Naive thymus-derived CD4-positive, alpha-beta T cell (primary cell): Measurements from ENCODE around the gene MVK. TPM values are rescaled to one million over a fixed set of nuclear protein-coding genes. Genes with fewer than 3 reads are reported as not detected.
A peak's percentile ranks its signal among the peaks of the same experiment; 100 is the strongest.

Source experiments
- ATAC-seq: fragments of 150-1000 bp; cut with Tn5 transposase; 2 replicates; pipeline ENCODE4 v1.10.0; 2021; ENCODE audit warnings: mild to moderate bottlenecking, moderate library complexity
- CTCF ChIA-PET: fragments of 350-600 bp; sonication (Branson Sonifier 250); formaldehyde crosslinking; loops from one replicate; lab custom pipeline; 2021; ENCODE audit warnings: antibody characterized with exemption; lab: Charles Lee
- POLR2A ChIA-PET: fragments of 350-600 bp; sonication (Branson Sonifier 250); formaldehyde crosslinking; loops from one replicate; lab custom pipeline; 2021; ENCODE audit warnings: antibody characterized with exemption, inconsistent platforms; lab: Charles Lee
- DNase-seq, 9 donors: peaks; one replicate each; pipeline versions ENCODE4 v3.0.0 to v3.0.0-alpha.2; 2020 to 2022; ENCODE audit warnings: mixed read lengths in 1 of 9
- H3K27ac ChIP-seq: one replicate; pipeline ENCODE4 v1.7.0; 2013; ENCODE audit warnings: mild to moderate bottlenecking, low read depth, low read length, moderate library complexity
- H3K27me3 ChIP-seq, 2 donors: one replicate each; pipeline ENCODE4 v1.7.0; 2013; ENCODE audit warnings: low read length in 2 of 2, mild to moderate bottlenecking in 2 of 2, moderate library complexity in 2 of 2; ENCODE audit not compliant: control insufficient read depth in 2 of 2, insufficient read depth in 2 of 2
- H3K36me3 ChIP-seq, 3 experiments: 1 replicate in 2 of 3; 2 replicates in 1 of 3; pipeline ENCODE4 v1.7.0; 2013; ENCODE audit warnings: low read length in 3 of 3, mild to moderate bottlenecking in 3 of 3, moderate library complexity in 1 of 3; ENCODE audit not compliant: insufficient read depth in 3 of 3, control insufficient read depth in 2 of 3
- H3K4me1 ChIP-seq, 2 donors: one replicate each; pipeline ENCODE4 v1.7.0; 2013; ENCODE audit warnings: low read length in 2 of 2, mild to moderate bottlenecking in 2 of 2, moderate library complexity in 1 of 2; ENCODE audit not compliant: control insufficient read depth in 2 of 2, insufficient read depth in 2 of 2
- H3K4me3 ChIP-seq: 2 replicates; pipeline ENCODE4 v1.7.0; 2013; ENCODE audit warnings: mild to moderate bottlenecking, low read length
- H3K9me3 ChIP-seq, 3 experiments: 1 replicate in 2 of 3; 2 replicates in 1 of 3; pipeline ENCODE4 v1.7.0; 2013; ENCODE audit warnings: low read length in 3 of 3; ENCODE audit not compliant: control insufficient read depth in 2 of 3
- H3K27ac Mint-ChIP-seq, 9 donors: one replicate each; pipeline ENCODE4 v1.8.0; 2020 to 2022; ENCODE audit warnings: mixed read lengths in 9 of 9, mild to moderate bottlenecking in 8 of 9, moderate library complexity in 5 of 9, inconsistent platforms in 2 of 9
- H3K27me3 Mint-ChIP-seq, 5 donors: one replicate each; pipeline ENCODE4 v1.8.0; 2021 to 2022; ENCODE audit warnings: mixed read lengths in 5 of 5, mild to moderate bottlenecking in 1 of 5
- H3K36me3 Mint-ChIP-seq, 5 donors: one replicate each; pipeline ENCODE4 v1.8.0; 2020 to 2022; ENCODE audit warnings: mixed read lengths in 5 of 5, mild to moderate bottlenecking in 3 of 5, inconsistent platforms in 1 of 5
- H3K4me1 Mint-ChIP-seq, 7 donors: one replicate each; pipeline ENCODE4 v1.8.0; 2020 to 2022; ENCODE audit warnings: mixed read lengths in 7 of 7, mild to moderate bottlenecking in 3 of 7, inconsistent platforms in 1 of 7
- H3K4me3 Mint-ChIP-seq, 10 donors: one replicate each; pipeline ENCODE4 v1.8.0; 2020 to 2022; ENCODE audit warnings: mild to moderate bottlenecking in 10 of 10, mixed read lengths in 10 of 10, moderate library complexity in 6 of 10, inconsistent platforms in 2 of 10
- H3K9me3 Mint-ChIP-seq, 11 donors: one replicate each; pipeline ENCODE4 v1.8.0; 2020 to 2022; ENCODE audit warnings: mixed read lengths in 11 of 11, mild to moderate bottlenecking in 4 of 11, inconsistent platforms in 1 of 11, moderate library complexity in 1 of 11
- intact Hi-C, 2 donors: fragments of 100-400 bp; cut with micrococcal nuclease; formaldehyde crosslinking; loops; one replicate each; pipeline ENCODE4 v1.15.1; 2023
- polyA plus RNA-seq, 2 donors: library from polyadenylated mRNA; unstranded; fragments of 300-500 nt; fragmentation: Illumina TruSeq; gene quantifications; one replicate each; pipeline ENCODE4 v1.2.3, GENCODE V29; 2021
- total RNA-seq, 6 experiments: library from RNA in 5 of 6; stranded (reverse) in 5 of 6; gene quantifications; 1 replicate in 5 of 6; 2 replicates in 1 of 6; pipeline ENCODE4 v1.2.3 and lab custom pipeline; 2021 to 2026

MVK gene
- total and polyA plus RNA-seq, 7 experiments from 2014 or later, result 1.7 to 14.8 (median 11.7) TPM

DNA sequence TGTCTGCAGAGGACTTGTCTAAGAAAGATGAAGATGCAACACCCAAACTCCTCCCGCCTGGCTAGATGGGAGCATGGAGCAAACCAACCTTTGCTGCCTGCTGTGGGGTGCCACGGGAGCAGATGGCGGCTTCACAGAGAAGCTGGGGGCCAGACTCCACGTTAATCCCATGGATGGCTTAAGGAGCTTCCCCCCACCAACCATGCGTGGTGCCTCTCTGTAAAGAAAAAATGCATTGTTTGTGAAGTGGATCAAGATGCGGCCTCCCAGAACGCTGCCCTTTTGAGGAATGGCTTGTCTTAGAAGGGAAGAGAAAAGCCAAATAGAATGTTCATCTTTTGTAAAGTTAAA lies 15.6 kb downstream of the MVK start:
- Histone ChIP-seq H3K27ac (no peak overlapping the region), H3K4me3 (no peak overlapping the region), H3K9me3 (no peaks in the 10 kb centered on the region), H3K27me3 (no peaks in the 10 kb centered on the region), H3K4me1 (no peaks in the 10 kb centered on the region), H3K36me3 (peaks cover 0 to 58% (median 7%) of the 10 kb centered on the region in 3 experiments)
- H3K4me1 Mint-ChIP-seq, result peaks cover 0 to 4% (median under 1%) of the 10 kb centered on the region in 7 donors
- H3K4me3 Mint-ChIP-seq, result no peak overlapping the region
- H3K9me3 Mint-ChIP-seq, result no peaks in the 10 kb centered on the region
- ChIA-PET CTCF (no interaction called here), POLR2A (no interaction called here)
- DNase-seq, result no peak
- intact Hi-C loops, result no loop called here
- H3K27ac Mint-ChIP-seq, result no peak overlapping the region
- no peak for ATAC-seq
- H3K36me3 Mint-ChIP-seq, result peaks cover 0 to 35% (median 4%) of the 10 kb centered on the region in 5 donors
- no peaks in the 10 kb centered on the region for H3K27me3 Mint-ChIP-seq

DNA sequence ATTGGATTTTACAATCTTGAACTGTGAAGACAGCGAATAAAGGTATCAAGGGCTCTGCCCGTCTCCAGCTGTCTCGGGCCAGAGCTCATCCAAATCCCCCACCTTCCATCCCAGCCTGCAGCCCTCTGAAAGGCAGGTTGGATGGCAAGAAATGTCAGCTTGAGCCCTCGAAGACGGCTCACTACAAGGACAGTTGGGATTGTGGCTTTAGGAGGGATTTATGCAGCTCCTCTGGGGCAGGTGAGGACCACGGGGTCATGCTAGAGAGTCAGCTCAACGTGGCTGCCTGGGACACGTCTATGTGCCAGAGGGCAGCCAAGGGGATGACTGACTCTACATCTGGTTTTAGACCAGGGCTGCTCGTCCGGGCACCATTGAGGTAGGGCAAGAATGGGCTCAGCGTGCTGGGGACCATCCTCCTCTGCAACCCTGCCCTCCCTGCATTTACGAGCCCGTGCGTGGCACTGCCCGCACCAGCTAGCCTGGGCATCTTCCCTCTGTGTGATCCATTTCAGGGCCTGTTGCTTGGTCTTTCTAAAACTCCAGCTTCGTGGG lies 16.2 kb downstream of the MVK start:
- Mint-ChIP-seq H3K36me3 (peaks cover 0 to 35% (median 4%) of the 10 kb centered on the region in 5 donors), H3K4me1 (peaks cover 0 to 10% (median 6%) of the 10 kb centered on the region in 7 donors), H3K27ac (no peak overlapping the region), H3K27me3 (no peaks in the 10 kb centered on the region), H3K4me3 (no peak overlapping the region), H3K9me3 (no peaks in the 10 kb centered on the region)
- ChIA-PET POLR2A (no interaction called here), CTCF (no interaction called here)
- Histone ChIP-seq H3K36me3 (peaks cover 0 to 56% (median 7%) of the 10 kb centered on the region in 3 experiments), H3K9me3 (no peaks in the 10 kb centered on the region), H3K27me3 (no peaks in the 10 kb centered on the region), H3K27ac (no peak overlapping the region), H3K4me3 (no peak overlapping the region), H3K4me1 (peaks cover 0 to 2% of the 10 kb centered on the region in 2 donors)
- intact Hi-C loops, result no loop called here
- ATAC-seq (no peak), DNase-seq (no peak)

- no peak overlapping the region for H3K4me3 ChIP-seq
- intact Hi-C loops, result no loop called here
- peaks cover 0 to 31% (median 4%) of the 10 kb centered on the region in 5 donors for H3K36me3 Mint-ChIP-seq
- H3K9me3 Mint-ChIP-seq, result no peaks in the 10 kb centered on the region
- no peak overlapping the region for H3K27ac Mint-ChIP-seq
- H3K36me3 ChIP-seq, result peaks cover 0 to 56% (median 7%) of the 10 kb centered on the region in 3 experiments
- H3K27ac ChIP-seq, result no peak overlapping the region
- ChIA-PET CTCF (no interaction called here), POLR2A (no interaction called here)
- ATAC-seq (no peak), DNase-seq (no peak)
- H3K4me1 Mint-ChIP-seq, result peaks cover 5 to 18% (median 14%) of the 10 kb centered on the region in 7 donors
- peaks cover 5% of the 10 kb centered on the region in 2 donors for H3K4me1 ChIP-seq
- no peaks in the 10 kb centered on the region for H3K27me3 ChIP-seq
- no peak overlapping the region for H3K4me3 Mint-ChIP-seq
- H3K9me3 ChIP-seq, result no peaks in the 10 kb centered on the region
- H3K27me3 Mint-ChIP-seq, result no peaks in the 10 kb centered on the region
These were observed 17.0 kb downstream of the MVK start for GRCh38 chr12:109590566-109590965.

DNA sequence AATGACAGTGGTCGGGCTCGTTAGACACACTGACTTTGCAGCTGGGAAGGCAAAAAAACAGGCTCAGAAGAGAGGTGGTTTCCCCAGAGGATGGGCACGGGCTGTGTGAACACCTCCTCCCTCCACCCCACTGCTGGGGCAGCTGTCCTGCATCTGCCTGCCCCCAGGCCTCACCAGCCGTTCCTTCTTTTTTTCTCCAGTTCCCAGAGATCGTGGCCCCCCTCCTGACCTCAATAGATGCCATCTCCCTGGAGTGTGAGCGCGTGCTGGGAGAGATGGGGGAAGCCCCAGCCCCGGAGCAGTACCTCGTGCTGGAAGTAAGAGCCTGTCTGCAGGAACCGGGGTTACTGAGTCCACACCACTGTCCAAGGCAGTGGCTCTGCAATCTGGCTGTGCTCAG lies 17.4 kb downstream of the MVK start:
- CTCF ChIA-PET, result no interaction called here
- POLR2A ChIA-PET, result no interaction called here

GRCh38 chr12:109592195-109592904 lies 18.8 kb downstream of the MVK start:
- no peak overlapping the region for H3K27ac Mint-ChIP-seq

More for the DNA sequence above, 17.4 kb downstream of the MVK start:
- intact Hi-C loops, result no loop called here
- Mint-ChIP-seq H3K4me3 (no peak overlapping the region), H3K9me3 (no peaks in the 10 kb centered on the region), H3K27ac (peak overlapping the region in 1 of 9 donors; percentile 77), H3K27me3 (no peaks in the 10 kb centered on the region), H3K4me1 (peaks cover 8 to 22% (median 17%) of the 10 kb centered on the region in 7 donors), H3K36me3 (peaks cover 0 to 31% (median 4%) of the 10 kb centered on the region in 5 donors)
- peaks cover 0 to 56% (median 7%) of the 10 kb centered on the region in 3 experiments for H3K36me3 ChIP-seq
- peaks cover 5% of the 10 kb centered on the region in 2 donors for H3K4me1 ChIP-seq
- no peaks in the 10 kb centered on the region for H3K9me3 ChIP-seq
- ATAC-seq (no peak), DNase-seq (no peak)
- H3K27ac ChIP-seq, result no peak overlapping the region
- H3K4me3 ChIP-seq, result no peak overlapping the region
- H3K27me3 ChIP-seq, result no peaks in the 10 kb centered on the region

DNA sequence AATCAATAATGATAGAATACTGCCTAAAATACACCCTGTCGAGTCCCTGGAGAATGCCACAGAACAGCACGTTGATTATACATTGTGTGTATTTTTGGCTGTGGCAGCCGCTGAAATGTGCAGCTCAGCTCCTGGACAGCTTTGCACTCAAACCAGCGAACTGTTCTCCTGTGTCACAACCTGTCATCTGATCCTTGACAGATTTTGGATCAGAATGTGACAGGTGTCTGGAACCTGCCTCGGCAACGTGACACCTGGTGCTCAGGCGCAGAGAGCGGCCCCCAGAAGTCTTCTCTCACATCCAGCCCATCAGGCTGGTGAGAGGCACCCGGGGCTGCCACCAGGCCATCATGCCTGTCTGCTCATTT lies 19.3 kb downstream of the MVK start:
- POLR2A ChIA-PET, result no interaction called here
- Mint-ChIP-seq H3K27ac (no peak overlapping the region), H3K4me3 (no peak overlapping the region), H3K4me1 (peaks cover 8 to 30% (median 22%) of the 10 kb centered on the region in 7 donors), H3K36me3 (peaks cover 0 to 19% (median 4%) of the 10 kb centered on the region in 5 donors), H3K27me3 (no peaks in the 10 kb centered on the region), H3K9me3 (no peaks in the 10 kb centered on the region)
- DNase-seq, result no peak
- Histone ChIP-seq H3K4me1 (peaks cover 5 to 7% of the 10 kb centered on the region in 2 donors), H3K27ac (no peak overlapping the region), H3K36me3 (peaks cover 0 to 38% (median 3%) of the 10 kb centered on the region in 3 experiments), H3K27me3 (no peaks in the 10 kb centered on the region), H3K9me3 (no peaks in the 10 kb centered on the region), H3K4me3 (no peak overlapping the region)
- CTCF ChIA-PET, result no interaction called here
- intact Hi-C loops, result no loop called here
- ATAC-seq, result no peak

More at GRCh38 chr12:109592195-109592904, 18.8 kb downstream of the MVK start:
- Mint-ChIP-seq H3K4me1 (peaks cover 8 to 26% (median 17%) of the 10 kb centered on the region in 7 donors), H3K4me3 (no peak overlapping the region), H3K27me3 (no peaks in the 10 kb centered on the region), H3K9me3 (no peaks in the 10 kb centered on the region), H3K36me3 (peaks cover 0 to 23% (median 4%) of the 10 kb centered on the region in 5 donors)
- peaks cover 5% of the 10 kb centered on the region in 2 donors for H3K4me1 ChIP-seq
- no peaks in the 10 kb centered on the region for H3K27me3 ChIP-seq
- ATAC-seq (no peak), DNase-seq (no peak)
- H3K36me3 ChIP-seq, result peaks cover 0 to 43% (median 3%) of the 10 kb centered on the region in 3 experiments
- no peaks in the 10 kb centered on the region for H3K9me3 ChIP-seq
- H3K27ac ChIP-seq, result no peak overlapping the region
- ChIA-PET POLR2A (no interaction called here), CTCF (no interaction called here)
- intact Hi-C loops, result no loop called here
- H3K4me3 ChIP-seq, result no peak overlapping the region
